Measurements from ENCODE around the gene SOD3. TPM values are rescaled to one million over a fixed set of nuclear protein-coding genes. Genes with fewer than 3 reads are reported as not detected.

SOD3 gene
- total RNA-seq, 1 donor from 2014 or later: 3.4 TPM

- peak; percentile 53 for ATAC-seq
These were observed 9.7 kb downstream of the SOD3 start for GRCh38 chr4:24805067-24805466.

GRCh38 chr4:24805566-24805965, 10.2 kb downstream of the SOD3 start:
- ATAC-seq: no peak

DNA sequence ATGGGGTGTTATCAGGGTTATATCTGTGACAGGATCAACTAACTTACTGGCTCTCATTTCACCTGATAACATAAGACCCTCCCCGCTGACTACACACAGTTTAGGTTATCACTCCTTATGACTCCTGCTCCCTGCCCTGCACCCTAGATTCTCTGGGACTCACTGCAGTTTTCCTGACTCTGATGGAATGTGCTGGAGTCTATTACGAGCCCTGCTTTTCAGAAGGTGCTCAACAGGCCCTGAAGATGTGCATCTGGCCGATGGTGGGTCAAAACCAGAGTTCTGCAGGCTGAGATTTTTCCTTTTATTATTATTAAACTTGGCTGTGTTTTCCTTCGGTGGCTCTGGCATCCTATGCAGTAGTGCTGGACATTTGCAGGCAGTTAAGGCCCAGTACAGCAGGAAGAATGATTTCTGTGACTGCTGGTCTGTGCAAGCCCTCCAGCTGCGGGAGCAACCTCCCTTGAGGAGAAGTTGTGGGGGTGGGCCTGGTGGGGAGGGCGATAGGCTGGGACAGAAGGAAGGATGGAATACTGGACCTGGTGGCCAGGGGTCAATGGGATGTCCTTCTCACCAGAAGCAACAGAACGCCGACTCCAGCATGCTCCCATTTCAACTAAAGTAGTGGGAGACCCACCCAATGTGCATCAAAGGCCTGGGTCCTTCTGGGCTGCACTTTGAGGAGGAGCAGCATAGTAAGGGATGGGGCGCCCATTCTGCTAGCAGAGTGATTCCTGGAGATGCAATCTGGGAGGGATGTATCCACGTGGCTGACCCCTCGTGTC, 11.0 kb downstream of the SOD3 start:
- no peak for ATAC-seq

DNA sequence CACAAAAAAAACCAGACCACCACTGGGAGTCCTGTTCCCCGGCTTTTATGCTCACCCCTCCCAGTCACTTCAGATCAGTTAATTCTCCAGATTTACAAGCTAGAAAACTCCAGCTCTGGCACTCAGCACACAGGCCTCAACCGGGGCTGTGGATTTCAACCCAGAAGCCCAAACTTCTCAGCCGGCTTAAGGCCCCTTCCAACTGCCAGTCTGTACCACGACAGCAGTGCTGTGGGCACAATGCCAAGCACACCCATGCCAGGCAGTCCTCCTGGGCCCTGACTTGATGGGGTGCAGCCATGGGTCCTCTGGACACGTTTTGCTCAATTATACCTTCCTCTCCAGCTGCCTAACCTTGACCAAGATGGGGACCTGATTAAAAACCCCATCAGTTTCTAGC, 12.2 kb downstream of the SOD3 start:
- ATAC-seq: no peak

- no peak for ATAC-seq
These were observed 12.9 kb downstream of the SOD3 start for GRCh38 chr4:24808261-24808660.

DNA sequence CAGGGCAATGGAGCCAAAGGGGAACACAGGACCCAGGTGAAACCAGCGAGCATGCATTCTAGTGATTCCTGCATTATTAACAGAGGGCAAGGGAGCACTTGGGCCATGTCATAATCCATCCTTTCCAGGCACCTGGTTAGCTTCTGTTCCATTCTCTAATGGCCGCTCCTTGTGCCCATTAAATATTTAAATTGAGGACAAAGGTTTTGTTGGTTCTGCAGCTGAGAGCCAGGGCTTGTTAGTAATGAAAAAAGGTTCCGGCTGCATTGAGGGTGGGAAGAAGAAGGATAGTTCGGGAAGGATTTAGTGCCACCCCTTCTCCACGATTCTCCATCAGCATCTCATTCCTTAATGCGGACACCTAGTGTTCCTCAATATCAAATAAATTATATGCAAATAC, 13.6 kb downstream of the SOD3 start:
- ATAC-seq: no peak

DNA sequence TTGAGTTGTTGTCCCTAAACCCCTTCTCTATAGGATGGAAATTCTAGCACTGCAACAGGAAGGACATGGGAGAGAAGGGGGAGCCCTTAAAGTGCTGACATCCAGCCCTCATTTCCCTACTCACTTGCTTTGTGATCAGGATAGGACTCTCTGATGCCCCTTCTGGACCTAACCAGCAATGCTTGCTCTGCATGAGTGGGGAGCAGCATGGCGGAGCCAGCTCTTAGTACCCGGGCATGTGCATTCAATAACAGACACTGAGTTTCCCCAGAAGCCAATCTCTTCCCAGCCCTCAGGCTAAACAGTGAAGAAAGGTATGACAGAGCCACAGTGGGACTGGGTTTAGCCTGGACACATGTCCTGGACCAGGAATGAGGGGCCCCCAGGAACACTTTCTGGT, 14.0 kb downstream of the SOD3 start:
- ATAC-seq: no peak

DNA sequence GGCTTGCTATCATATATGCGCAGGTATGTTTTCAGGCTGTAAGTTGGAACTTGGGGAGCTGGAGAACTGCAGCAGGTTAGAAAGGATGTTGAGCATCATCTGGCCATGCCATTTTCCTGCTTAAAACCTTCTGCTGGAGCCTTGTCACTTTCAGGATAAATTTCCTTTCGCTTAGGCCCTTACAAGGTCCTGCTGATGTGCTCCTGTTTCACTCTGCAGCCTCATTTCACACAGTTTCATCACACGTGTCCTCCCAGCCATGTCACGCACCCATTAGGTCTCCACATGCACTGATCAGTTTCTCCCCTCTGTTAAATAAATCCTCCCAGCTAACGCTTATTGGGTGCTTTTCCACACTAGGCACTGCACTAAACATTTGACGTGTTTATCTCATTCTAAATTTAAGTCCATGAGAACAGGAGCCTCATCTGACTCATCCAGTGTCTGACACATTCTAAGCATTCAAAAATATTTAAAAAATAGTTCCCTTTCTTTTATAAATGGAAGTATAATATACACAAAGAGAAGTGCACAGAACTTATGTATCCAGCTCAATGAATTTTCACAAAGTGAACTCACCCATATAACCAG, 14.5 kb downstream of the SOD3 start:
- no peak for ATAC-seq

- ATAC-seq: no peak
These were observed 15.7 kb downstream of the SOD3 start for GRCh38 chr4:24810871-24811631.

- ATAC-seq: no peak
These were observed 18.4 kb downstream of the SOD3 start for GRCh38 chr4:24813732-24814131.

DNA sequence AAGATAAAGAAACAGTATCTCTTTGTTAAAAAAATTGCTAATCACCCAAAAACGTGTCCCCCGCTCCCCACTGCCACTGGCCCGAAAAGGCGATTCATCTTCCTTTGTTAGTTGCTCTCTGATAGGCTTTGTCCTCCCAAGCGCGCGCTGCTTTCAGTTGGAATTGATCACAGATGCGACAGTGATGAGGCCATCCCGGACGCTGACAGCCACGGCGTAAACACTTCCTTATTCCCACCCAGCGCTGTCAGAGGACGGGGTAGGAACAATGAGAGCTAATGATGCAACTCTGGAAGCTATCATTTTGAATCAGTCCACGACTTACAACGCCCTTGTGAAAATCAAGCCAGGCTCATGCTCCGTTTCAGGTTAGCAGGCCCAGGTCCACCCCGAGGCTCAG, 21.4 kb downstream of the SOD3 start:
- ATAC-seq: no peak

- ATAC-seq: no peak
These were observed 25.2 kb downstream of the SOD3 start for GRCh38 chr4:24820541-24820940.

GRCh38 chr4:24824720-24825119, 29.3 kb downstream of the SOD3 start:
- no peak for ATAC-seq

DNA sequence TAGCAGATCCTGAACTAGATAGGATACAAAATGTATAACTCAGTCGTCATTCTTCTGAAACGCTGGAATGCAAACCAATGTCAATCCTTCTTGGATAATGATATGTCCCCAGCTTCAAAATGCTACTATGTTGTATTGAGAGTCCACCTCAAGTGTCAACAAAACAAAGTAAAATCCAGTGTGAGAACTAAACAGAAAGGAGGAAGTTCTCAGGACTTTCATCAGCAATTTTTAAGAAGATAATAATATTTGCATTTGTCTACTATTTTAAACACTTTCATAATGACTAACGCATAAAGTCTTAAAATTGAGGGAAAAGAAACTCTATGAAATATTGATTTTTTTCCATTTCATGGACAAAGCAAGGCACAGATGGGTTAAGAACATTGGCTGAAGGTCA, 36.3 kb downstream of the SOD3 start:
- ATAC-seq: no peak

- no peak for ATAC-seq
These were observed 40.3 kb downstream of the SOD3 start for GRCh38 chr4:24835696-24836095.

- ATAC-seq: no peak
These were observed 41.4 kb downstream of the SOD3 start for GRCh38 chr4:24836661-24837242.

DNA sequence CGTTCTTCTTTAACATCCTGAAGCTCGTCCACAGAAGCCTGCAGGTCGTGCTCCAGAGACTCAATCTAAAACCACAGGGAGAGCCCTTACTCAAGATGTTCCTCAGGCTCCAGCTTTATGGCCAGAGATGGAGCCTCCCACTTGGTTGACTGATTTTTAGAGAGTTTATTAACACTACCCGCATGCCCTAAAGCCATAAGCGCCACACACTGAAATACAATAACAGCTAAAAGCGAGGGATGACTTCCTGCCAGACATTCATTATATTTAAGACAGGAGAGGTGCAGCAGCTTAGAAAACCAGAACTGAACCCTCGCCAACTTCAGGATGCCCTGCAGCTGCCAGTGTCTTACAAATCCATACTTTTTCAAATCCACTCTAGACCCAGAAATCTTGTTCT, 42.0 kb downstream of the SOD3 start:
- ATAC-seq: peak; percentile 18

DNA sequence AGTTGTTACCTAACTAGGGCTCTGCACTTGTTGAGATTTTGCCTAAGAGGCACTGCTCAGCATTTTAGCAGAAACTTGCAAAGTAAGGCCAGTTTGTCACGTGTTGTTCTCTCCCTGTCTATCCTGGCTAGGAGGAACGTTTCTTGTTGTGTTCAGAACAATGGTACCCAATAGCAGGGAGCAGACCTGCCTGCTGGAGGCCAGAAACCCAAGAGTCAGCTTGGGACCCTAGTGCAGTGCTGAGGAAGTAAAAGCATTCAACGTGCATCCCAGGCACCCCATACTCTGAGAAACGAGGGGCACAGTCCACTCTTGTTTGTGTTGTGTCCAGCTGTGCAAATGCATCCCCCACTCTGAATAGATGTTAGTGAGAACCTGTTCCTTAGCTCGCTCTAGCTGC, 42.4 kb downstream of the SOD3 start:
- ATAC-seq: no peak

GRCh38 chr4:24840362-24840761, 45.0 kb downstream of the SOD3 start:
- ATAC-seq: no peak

DNA sequence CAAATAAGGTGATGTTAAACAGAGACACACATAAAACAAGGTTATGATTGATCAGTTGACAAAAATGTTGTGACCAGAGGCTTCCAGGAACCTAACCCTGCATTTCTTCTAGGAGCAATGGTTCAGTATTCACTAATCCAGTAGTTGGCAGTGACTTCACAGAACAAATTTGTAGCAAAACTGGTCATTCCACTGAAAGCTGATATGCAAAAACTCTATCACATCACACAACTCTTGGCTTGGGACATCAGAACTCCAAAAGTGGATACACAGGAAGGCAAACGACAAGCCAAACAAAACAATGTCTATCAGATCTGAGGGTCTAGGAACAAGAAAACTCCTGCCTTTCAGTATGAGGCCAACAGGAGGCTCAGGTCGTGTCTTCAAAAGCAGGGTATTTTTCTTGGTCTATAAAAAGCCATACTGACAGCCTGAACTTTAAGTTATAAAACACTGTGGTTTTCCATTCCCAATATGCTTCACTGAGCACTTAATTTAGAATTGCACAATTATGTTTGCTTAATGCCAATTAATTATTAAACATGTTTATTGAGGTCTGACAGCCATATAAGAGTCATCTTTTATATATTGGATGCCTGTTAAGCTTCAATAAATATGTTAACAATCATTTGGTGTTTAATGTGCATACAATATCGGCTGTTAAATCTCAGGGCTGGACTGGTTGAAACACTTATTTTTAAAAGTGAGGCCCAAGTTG, 45.6 kb downstream of the SOD3 start:
- no peak for ATAC-seq

DNA sequence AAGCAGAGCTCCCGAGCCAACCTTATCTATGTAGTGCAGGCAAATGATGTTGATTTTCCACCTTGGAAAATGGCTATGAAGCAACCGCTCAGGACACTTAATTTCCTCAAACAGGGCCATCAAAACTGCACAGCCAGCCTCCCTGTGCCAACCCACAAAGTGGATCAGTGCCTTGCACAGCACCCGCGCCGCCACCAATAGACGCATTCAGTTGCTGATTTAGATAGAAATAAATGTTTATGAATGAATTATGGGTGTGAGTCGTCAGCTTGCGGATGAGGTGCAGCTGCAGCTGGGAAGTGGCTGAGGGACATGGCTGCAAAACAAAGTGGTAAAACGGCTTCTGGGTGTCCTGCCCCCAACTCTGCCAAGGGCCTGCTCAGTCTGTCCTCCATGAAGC, 47.0 kb downstream of the SOD3 start:
- ATAC-seq: no peak

DNA sequence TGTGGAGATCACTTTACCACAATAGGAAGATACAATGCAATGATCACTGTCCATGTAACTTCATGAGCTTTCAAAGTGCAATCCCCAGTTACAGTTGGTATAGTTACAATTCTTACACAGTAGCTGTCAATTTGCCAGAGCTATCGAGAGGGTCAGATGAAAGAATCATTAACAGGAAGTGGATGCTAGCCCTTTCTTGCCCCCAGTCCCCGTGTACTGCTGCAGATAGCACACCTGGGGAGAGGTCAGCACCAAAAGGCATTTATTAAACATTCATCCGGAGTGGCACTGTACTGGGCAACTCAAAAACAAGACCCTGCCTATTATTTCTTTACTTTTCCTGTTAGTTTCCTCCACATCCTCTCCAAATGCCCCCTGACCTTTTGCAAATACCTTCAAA, 47.7 kb downstream of the SOD3 start:
- ATAC-seq: no peak

GRCh38 chr4:24845132-24845531, 49.8 kb downstream of the SOD3 start:
- ATAC-seq: no peak

Measured in esophagus mucosa (tissue), 1 donor.